ENCODE measurements around the gene NLRC5. TPM values are rescaled to one million over a fixed set of nuclear protein-coding genes. Genes with fewer than 3 reads are reported as not detected.

Gene NLRC5
- polyA plus RNA-seq, 1 experiment = 19.2 TPM

- Histone ChIP-seq H3K36me3 (ENCODE audit: control insufficient read depth, insufficient read depth, low read length) (peaks cover 20% of the 10 kb centered on the region), H3K27me3 (ENCODE audit: control insufficient read depth, insufficient read depth, low read length) (no peaks in the 10 kb centered on the region), H3K4me3 (ENCODE audit: low read depth, low read length) (no peak overlapping the region)
- TF ChIP-seq, protein P1, sequence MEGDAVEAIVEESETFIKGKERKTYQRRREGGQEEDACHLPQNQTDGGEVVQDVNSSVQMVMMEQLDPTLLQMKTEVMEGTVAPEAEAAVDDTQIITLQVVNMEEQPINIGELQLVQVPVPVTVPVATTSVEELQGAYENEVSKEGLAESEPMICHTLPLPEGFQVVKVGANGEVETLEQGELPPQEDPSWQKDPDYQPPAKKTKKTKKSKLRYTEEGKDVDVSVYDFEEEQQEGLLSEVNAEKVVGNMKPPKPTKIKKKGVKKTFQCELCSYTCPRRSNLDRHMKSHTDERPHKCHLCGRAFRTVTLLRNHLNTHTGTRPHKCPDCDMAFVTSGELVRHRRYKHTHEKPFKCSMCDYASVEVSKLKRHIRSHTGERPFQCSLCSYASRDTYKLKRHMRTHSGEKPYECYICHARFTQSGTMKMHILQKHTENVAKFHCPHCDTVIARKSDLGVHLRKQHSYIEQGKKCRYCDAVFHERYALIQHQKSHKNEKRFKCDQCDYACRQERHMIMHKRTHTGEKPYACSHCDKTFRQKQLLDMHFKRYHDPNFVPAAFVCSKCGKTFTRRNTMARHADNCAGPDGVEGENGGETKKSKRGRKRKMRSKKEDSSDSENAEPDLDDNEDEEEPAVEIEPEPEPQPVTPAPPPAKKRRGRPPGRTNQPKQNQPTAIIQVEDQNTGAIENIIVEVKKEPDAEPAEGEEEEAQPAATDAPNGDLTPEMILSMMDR (IDR thresholded peaks at IDR 0.05; ENCODE audit: insufficient read depth, low read depth, low read length) = no peak
- ChIA-PET CTCF (interaction anchor here (0.9 kb wide), 1 partner anchor 16 kb away, joined by 3 read pairs; no protein-coding TSS in a partner anchor), POLR2A (no interaction called here)
- DNase-seq (ENCODE audit: low read depth) = no peak
Measured at GRCh38 chr16:57053206-57053605, 63.8 kb downstream of the NLRC5 start.

- no peak for DNase-seq (ENCODE audit: low read depth)
- TF ChIP-seq, protein P1 (IDR thresholded peaks at IDR 0.05; ENCODE audit: insufficient read depth, low read depth, low read length) = no peak
- no peak overlapping the region for H3K4me3 ChIP-seq (ENCODE audit: low read depth, low read length)
- peaks cover 26% of the 10 kb centered on the region for H3K36me3 ChIP-seq (ENCODE audit: control insufficient read depth, insufficient read depth, low read length)
- ChIA-PET POLR2A (no interaction called here), CTCF (no interaction called here)
- H3K27me3 ChIP-seq (ENCODE audit: control insufficient read depth, insufficient read depth, low read length) = no peaks in the 10 kb centered on the region
Measured at GRCh38 chr16:57054338-57054737, 65.0 kb downstream of the NLRC5 start.

GRCh38 chr16:57054771-57055170, 65.4 kb downstream of the NLRC5 start:
- peaks cover 26% of the 10 kb centered on the region for H3K36me3 ChIP-seq (ENCODE audit: control insufficient read depth, insufficient read depth, low read length)
- ChIA-PET CTCF (no interaction called here), POLR2A (no interaction called here)
- TF ChIP-seq, protein P1 (IDR thresholded peaks at IDR 0.05; ENCODE audit: insufficient read depth, low read depth, low read length) = no peak
- DNase-seq (ENCODE audit: low read depth) = no peak
- no peaks in the 10 kb centered on the region for H3K27me3 ChIP-seq (ENCODE audit: control insufficient read depth, insufficient read depth, low read length)
- H3K4me3 ChIP-seq (ENCODE audit: low read depth, low read length) = no peak overlapping the region

GRCh38 chr16:57055671-57056070, 66.3 kb downstream of the NLRC5 start:
- TF ChIP-seq, protein P1 (IDR thresholded peaks at IDR 0.05; ENCODE audit: insufficient read depth, low read depth, low read length) = no peak
- POLR2A ChIA-PET = interaction anchor here (0.7 kb wide), 1 partner anchor 401 kb away, joined by 3 read pairs; no protein-coding TSS in a partner anchor

DNA sequence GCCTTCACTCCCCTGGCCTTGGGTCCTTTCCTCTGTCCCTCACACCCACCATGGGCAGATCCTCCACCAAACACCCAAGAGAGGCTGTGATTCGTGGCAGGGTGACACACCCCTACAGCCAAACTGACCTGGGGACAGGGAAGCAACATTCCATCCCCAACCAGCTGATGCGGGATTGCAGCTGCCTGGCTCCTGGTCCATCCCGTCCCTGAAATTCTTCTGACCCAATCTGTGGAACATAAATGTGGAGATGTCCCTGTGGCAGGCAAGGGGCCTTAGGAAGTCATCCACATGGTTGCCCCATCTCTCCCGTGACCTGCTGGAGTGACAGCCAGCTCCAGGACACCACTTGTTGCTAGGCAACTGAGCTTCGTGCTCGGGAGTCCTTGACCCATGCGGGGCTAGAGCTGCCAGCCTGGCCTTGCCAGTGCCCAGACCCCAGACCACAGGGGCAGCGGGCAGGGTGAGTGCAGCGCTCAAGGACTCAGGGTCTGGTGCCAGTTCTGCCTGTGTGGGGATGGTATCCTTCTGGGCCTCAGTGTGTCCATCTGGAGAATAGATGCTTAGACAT, 69.0 kb downstream of the NLRC5 start:
- no peak for DNase-seq (ENCODE audit: low read depth)
- CTCF ChIA-PET = no interaction called here
- Histone ChIP-seq H3K27me3 (ENCODE audit: control insufficient read depth, insufficient read depth, low read length) (no peaks in the 10 kb centered on the region), H3K4me3 (ENCODE audit: low read depth, low read length) (no peak overlapping the region), H3K36me3 (ENCODE audit: control insufficient read depth, insufficient read depth, low read length) (peaks cover 21% of the 10 kb centered on the region)
- POLR2A ChIA-PET = no interaction called here
- TF ChIP-seq, protein P1 (IDR thresholded peaks at IDR 0.05; ENCODE audit: insufficient read depth, low read depth, low read length) = no peak

More at GRCh38 chr16:57055671-57056070, 66.3 kb downstream of the NLRC5 start:
- CTCF ChIA-PET = interaction anchor here (1.2 to 2.7 kb wide), 2 partner anchors 9 to 29 kb away, joined by 3 to 14 read pairs; no protein-coding TSS in a partner anchor
- Histone ChIP-seq H3K27me3 (ENCODE audit: control insufficient read depth, insufficient read depth, low read length) (no peaks in the 10 kb centered on the region), H3K4me3 (ENCODE audit: low read depth, low read length) (no peak overlapping the region), H3K36me3 (ENCODE audit: control insufficient read depth, insufficient read depth, low read length) (peaks cover 26% of the 10 kb centered on the region)
- DNase-seq (ENCODE audit: low read depth) = no peak

Measured in BJ (cell line).